GM12878 (cell line): ENCODE measurements around the gene ZNF101.

Experiments
- CEBPB ChIP-seq, 2 experiments: fragments of 150-350 bp in 1 of 2; IDR thresholded peaks; 2 replicates each; pipeline ENCODE4 v1.6.1; 2012 to 2014; ENCODE audit warnings: low read depth in 2 of 2, low read length in 2 of 2, borderline replicate concordance in 1 of 2, inconsistent platforms in 1 of 2
- CTCF ChIP-seq, 3 experiments: IDR thresholded peaks in 2 of 3; conservative IDR thresholded peaks in 1 of 3; 2 replicates each; pipeline ENCODE4 v1.5.1; 2011; ENCODE audit warnings: low read depth in 3 of 3, low read length in 3 of 3, mild to moderate bottlenecking in 3 of 3, control low read depth in 2 of 3, moderate library complexity in 2 of 3, inconsistent platforms in 1 of 3, mixed read lengths in 1 of 3; ENCODE audit not compliant: control insufficient read depth in 2 of 3, insufficient read depth in 1 of 3; ENCODE audit errors: extremely low read depth in 1 of 3

- TF ChIP-seq CTCF (IDR thresholded peaks at IDR 0.05 in 2 of 3, conservative IDR thresholded peaks at IDR 0.05 in 1 of 3; ENCODE audit: control insufficient read depth in 2 of 3, extremely low read depth in 1 of 3, insufficient read depth in 1 of 3, low read depth in 3 of 3, low read length in 3 of 3) (no peak), CEBPB (IDR thresholded peaks at IDR 0.05; ENCODE audit: borderline replicate concordance in 1 of 2, low read depth in 2 of 2, low read length in 2 of 2) (no peak)
Observed at GRCh38 chr19:19637523-19638251, 31.0 kb upstream of the ZNF101 start.
